Measurements from ENCODE around the gene FAM20C.

Gene FAM20C

DNA sequence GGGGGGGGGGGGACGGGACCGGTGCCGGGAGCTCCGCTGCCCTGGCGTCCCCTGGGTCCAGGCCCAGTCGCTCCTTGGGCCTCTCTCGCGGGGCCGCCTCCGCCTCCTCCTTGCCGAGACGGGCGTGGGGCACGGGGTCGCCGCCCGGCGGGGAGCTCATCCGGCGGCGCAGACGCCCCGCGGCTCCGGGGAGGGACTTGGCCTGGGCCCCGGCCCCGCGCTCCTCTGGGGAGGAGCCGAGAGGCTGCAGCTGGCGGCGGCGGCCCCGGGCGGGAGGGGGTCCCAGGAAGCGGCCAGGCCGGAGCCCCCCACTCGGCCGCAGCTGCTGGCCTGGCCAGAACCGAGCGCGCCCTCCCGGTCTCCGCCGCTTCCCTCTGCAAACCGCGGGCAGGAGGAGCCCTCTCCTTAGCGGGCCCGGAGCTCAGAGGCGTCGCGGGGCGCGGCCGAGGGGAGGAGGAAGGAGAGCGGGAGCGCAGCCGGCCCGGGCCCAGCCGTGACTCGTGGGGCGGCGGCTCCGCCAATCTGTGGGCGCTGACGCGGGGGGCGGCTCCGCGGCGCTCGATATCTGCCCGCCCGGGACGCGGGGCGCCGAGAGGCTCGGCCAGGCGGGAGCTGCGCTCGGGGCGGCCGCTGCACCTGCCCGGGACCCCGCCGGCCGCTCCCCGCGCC, at the start of gene FAM20C:
TSS of gene FAM20C (plus strand) at position 591 of the 669 bp plus-strand sequence. CDS start 629 bp downstream, outside the sequence.
- DNase-seq (ENCODE audit: low spot score), result no peak

- DNase-seq (ENCODE audit: low spot score), result no peak
Observed at GRCh38 chr7:143145-143751, 49.1 kb upstream of the FAM20C start.

DNA sequence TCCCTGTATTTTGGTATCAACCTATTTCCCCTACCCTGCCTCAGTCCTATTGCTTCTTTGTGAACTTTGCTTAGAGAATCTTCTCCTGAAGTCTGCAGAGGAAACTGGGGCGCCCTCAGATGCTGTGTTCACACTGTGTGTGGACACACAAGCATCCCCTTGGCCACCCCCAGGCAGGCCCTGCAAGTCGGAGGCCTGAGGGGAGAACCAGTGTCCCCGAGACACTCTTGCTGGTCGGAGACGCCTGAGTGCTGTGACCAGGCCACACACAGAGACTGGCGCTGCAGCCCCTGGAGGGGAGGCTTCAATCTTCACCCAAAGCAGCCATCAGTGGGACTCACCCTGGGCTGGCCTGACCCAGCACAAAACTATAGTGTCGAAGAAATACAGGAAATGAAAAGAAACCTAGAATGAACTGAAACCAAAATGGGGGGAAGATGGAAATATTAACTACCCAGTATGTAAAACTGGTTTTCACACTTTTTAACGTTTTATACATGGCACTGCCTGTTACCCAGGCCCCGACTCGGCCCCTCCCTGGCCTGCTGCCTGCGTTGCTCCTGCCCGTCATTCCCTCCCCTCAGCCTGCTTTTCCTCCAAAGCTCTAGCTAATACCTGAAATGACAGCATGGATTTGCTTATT, 48.4 kb upstream of the FAM20C start:
- DNase-seq (ENCODE audit: low spot score), result no peak

- DNase-seq (ENCODE audit: low spot score), result no peak
Observed at GRCh38 chr7:144454-144826, 47.9 kb upstream of the FAM20C start.

- no peak for DNase-seq (ENCODE audit: low spot score)
Observed at GRCh38 chr7:145863-146262, 46.5 kb upstream of the FAM20C start.

DNA sequence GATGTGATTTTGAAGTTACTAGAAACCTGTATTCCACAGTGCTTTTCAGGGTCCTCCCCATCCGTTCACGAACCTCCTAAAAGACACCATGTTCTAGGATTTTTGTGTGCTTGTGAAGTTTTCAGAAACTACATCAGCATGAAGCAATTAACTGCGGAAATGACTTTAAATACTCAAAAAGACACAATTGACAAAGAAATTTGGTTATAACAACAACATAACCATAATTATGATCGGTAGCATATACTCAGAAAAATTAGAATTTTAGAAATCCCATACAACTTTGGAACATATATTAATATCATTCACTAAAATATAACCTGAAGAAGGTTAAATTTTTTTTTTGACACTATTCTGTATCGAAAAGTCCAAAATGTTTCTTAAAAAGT, 43.8 kb upstream of the FAM20C start:
- DNase-seq (ENCODE audit: low spot score), result no peak

GRCh38 chr7:148932-149790, 43.2 kb upstream of the FAM20C start:
- peak; percentile 98 for DNase-seq (ENCODE audit: low spot score)

DNA sequence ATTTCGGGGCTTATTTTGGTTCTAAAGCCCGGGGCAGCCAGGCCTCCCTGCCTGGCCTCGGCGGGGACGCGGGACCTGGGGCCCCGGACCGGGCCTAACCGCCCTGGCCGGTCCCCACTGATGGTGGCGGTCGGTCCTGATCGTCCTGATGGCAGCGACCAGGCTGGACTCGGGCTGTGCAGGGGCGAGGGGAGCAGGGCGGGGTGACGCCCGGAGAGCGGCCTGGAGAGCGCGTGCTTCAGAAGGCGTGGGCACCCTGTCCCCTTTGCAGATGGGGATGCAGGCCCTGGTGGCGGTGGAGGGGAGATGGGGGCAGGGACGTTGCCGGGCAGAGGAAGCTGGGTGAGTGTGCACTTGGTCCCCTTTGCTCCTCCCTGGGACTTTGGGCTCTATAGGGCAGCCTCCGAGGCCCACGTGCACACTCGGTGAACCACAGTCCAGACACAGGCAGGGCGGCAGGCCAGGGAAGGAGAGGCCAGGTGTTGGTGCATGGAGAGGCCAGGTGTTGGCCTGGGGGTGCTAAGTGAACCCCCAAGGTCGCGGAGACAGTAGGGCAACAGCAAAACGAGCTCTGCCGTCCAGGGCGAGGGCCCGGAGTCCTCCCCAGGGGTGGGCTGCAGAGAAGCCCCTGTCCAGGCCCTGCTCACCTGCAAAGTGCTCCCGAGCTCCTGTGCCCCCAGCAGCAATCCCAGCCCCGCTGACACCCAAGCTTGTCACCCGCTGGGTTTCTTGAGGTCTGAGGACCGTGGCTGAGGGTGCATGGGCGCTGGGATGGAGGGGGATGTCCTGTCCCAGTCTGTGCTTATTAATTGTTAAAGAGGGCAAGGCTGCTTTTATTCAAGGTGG, 42.4 kb upstream of the FAM20C start:
- DNase-seq (ENCODE audit: low spot score), result peak; percentile 12

DNA sequence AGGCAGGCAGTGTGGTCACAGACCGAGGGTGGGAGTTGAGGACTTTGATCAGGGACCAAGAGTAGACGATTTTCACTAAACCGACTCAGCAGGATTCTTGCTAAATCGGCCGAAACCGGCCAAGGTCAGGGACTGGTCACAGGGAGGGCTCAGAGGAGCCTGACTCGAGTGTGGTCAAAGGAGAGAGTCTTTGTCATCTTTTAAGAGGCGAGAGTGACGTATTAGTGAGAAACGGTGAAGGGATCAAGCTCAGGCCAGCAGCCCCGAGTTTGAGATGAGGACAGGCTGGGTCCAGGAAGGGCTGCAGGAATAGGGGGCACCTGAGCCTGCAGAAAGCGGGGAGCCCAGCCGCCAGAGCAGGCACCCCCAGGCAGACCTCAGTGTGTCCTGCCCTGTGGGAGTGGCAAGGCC, 41.6 kb upstream of the FAM20C start:
- no peak for DNase-seq (ENCODE audit: low spot score)

GRCh38 chr7:151346-152050, 40.9 kb upstream of the FAM20C start:
- no peak for DNase-seq (ENCODE audit: low spot score)

- no peak for DNase-seq (ENCODE audit: low spot score)
Observed at GRCh38 chr7:152702-153391, 39.5 kb upstream of the FAM20C start.

GRCh38 chr7:153604-154003, 38.8 kb upstream of the FAM20C start:
- DNase-seq (ENCODE audit: low spot score), result no peak

DNA sequence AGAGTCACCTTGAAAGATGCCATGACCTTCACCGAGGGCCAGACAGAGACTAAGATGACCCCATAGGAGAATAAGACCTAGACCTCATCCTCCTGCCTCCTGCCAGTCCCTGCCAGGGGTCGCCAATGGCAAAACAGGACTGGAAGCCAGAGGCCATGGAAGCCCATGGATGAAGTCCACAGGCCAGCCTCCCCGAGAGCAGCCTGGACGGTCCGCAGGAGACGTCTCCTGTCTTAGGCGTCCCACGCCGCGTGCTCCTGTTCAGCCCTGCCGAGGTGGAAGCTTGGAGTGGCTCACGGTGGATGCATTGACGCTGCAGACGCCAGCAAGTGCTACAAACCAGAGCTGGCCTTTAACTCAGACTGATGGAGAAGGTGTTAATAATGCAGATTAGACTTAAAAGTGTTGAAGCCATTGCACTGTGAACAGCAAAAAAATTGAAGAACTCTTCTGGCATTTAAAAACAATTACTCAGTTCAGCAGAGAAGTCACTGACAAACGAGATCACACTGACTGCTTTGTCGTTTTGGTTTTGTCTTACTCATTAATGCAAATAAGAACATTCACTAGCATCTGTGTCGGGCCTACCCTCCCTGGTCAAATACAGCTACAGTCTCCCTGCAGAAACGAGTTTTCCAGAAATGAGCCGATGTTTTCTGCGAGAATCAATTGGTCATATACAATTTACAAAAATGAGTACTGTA, 38.1 kb upstream of the FAM20C start:
- DNase-seq (ENCODE audit: low spot score), result no peak

DNA sequence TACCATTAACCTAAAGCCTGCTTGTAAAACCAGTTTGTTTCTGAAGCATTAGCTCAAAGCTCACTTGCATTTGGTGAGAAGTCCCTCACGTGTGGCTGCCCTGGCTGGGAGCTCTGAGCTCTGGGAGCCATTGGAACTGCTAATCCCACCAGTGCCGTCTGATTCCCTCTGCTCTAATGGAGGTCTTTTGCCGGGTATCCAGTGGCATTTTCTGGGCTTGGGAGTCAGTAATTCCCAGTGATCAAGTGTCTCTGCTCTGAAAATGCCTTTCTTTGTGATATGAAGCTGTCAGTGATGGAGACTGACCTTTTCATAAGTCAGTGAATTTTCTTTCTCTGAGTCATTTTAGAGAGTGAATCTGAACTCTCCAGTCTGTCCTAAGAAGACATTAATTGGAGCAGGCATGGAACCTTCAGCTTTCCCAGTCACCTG, 36.9 kb upstream of the FAM20C start:
- DNase-seq (ENCODE audit: low spot score), result no peak

- no peak for DNase-seq (ENCODE audit: low spot score)
Observed at GRCh38 chr7:156111-157007, 36.0 kb upstream of the FAM20C start.

DNA sequence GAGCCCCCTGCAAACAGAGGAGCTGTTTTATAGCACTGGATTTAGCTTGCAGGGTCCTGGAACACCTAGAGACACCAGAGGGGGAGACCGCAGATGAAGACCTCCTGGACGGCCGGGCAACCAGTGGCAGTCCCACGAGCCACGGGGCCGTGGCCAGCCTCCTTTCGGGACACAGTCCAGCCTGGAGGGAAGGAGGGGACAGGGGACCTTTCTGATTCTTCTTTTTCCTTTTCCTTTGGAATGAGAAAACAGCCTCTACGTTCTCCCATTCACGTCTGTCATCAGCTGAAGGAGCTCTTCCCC, 35.4 kb upstream of the FAM20C start:
- DNase-seq (ENCODE audit: low spot score), result no peak

- no peak for DNase-seq (ENCODE audit: low spot score)
Observed at GRCh38 chr7:157771-158625, 34.4 kb upstream of the FAM20C start.

DNA sequence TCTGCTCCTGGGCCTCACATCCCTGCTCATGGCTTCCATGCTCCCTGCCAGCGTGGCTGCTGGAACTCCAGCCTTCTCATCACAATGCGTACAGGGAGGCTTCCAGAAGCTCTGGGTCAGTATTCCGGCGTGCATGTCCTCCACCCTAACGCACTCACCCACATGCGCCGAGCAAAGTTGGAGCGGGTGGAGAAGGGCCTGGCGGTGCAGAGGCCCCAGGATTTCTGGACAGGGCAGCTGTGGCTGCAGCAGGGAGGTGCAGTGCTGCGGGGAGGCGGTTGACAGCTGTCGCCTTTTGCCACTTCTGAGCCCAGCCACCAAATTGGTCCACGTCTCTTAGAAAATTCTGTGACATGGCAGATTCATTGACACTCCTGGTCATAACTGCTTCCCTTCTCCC, 33.6 kb upstream of the FAM20C start:
- DNase-seq (ENCODE audit: low spot score), result no peak
